Measurements from ENCODE around the gene NIPAL1. TPM values are rescaled to one million over a fixed set of nuclear protein-coding genes. Genes with fewer than 3 reads are reported as not detected.
"Not testable (repeated sequence)": the region's sequence is repeated elsewhere in the genome, so short reads cannot be mapped to it uniquely, and the experiment has no call there.

Gene NIPAL1
- total RNA-seq, 2 donors from 2014 or later: 3.4 to 8.4 TPM

DNA sequence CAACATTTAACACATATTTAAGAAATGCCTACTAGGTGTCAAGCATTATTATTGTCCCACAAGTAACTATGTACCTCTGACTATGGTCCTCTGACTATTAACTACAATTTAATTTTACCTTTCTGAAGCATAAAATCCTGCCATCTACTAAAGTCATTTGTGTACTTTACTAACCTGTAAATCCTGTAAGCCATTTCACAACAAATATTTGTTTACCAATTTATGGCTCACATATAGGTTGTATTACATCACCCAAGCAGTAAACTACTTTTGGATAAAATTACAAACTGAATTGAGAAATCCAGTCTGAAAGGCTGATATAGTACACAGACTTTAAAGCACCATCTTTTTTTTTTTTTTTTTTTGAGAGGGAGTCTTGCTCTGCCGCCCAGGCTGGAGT lies 43.9 kb upstream of the NIPAL1 start:
- TF ChIP-seq CTCF (conservative IDR thresholded peaks at IDR 0.05): no peak
- WGBS, 2 experiments (ENCODE audit: insufficient coverage in 1 of 2, insufficient read length in 1 of 2): 100% methylated on average over 1 of the region's 1 CpG; no CpG with 5 or more reads in 1 of the 2 experiments
- Histone ChIP-seq H3K9ac (ENCODE audit: extremely low read depth, low read length, poor library complexity, severe bottlenecking) (no peak overlapping the region), H3K4me3 (ENCODE audit: low read length) (no peak overlapping the region), H3K9me3 (ENCODE audit: control insufficient read depth, low read length) (no peaks in the 10 kb centered on the region), H3K4me1 (ENCODE audit: control insufficient read depth, insufficient read depth, low read length) (no peaks in the 10 kb centered on the region), H3K36me3 (ENCODE audit: control insufficient read depth, insufficient read depth, low read length) (no peaks in the 10 kb centered on the region), H3K27ac (ENCODE audit: low read depth, low read length) (no peak overlapping the region), H3K27me3 (ENCODE audit: control insufficient read depth, insufficient read depth, low read length, poor library complexity, severe bottlenecking) (no peaks in the 10 kb centered on the region)
- H3K27me3 Mint-ChIP-seq (ENCODE audit: insufficient read depth): no peaks in the 10 kb centered on the region
- H3K36me3 Mint-ChIP-seq (ENCODE audit: low read depth): no peaks in the 10 kb centered on the region
- H3K27ac Mint-ChIP-seq: no peak overlapping the region
- H3K9me3 Mint-ChIP-seq: no peaks in the 10 kb centered on the region
- H3K4me1 Mint-ChIP-seq: no peaks in the 10 kb centered on the region
- no peak overlapping the region for H3K4me3 Mint-ChIP-seq
- no peak for DNase-seq

GRCh38 chr4:47974566-47974965 lies 42.0 kb upstream of the NIPAL1 start:
- no peaks in the 10 kb centered on the region for H3K9me3 Mint-ChIP-seq
- no peaks in the 10 kb centered on the region for H3K27me3 Mint-ChIP-seq (ENCODE audit: insufficient read depth)
- H3K27me3 ChIP-seq (ENCODE audit: control insufficient read depth, insufficient read depth, low read length, poor library complexity, severe bottlenecking): no peaks in the 10 kb centered on the region
- no peak overlapping the region for H3K4me3 ChIP-seq (ENCODE audit: low read length)
- DNase-seq: no peak
- no peaks in the 10 kb centered on the region for H3K9me3 ChIP-seq (ENCODE audit: control insufficient read depth, low read length)
- H3K4me1 Mint-ChIP-seq: no peaks in the 10 kb centered on the region
- no peak overlapping the region for H3K4me3 Mint-ChIP-seq
- H3K27ac Mint-ChIP-seq: no peak overlapping the region
- 86 to 93% methylated on average over 2 to 3 of the region's 3 CpGs for WGBS, 2 experiments (ENCODE audit: insufficient coverage in 1 of 2, insufficient read length in 1 of 2)
- H3K9ac ChIP-seq (ENCODE audit: extremely low read depth, low read length, poor library complexity, severe bottlenecking): no peak overlapping the region
- no peak overlapping the region for H3K27ac ChIP-seq (ENCODE audit: low read depth, low read length)
- no peaks in the 10 kb centered on the region for H3K4me1 ChIP-seq (ENCODE audit: control insufficient read depth, insufficient read depth, low read length)
- no peaks in the 10 kb centered on the region for H3K36me3 ChIP-seq (ENCODE audit: control insufficient read depth, insufficient read depth, low read length)
- no peak for TF ChIP-seq CTCF (conservative IDR thresholded peaks at IDR 0.05)
- H3K36me3 Mint-ChIP-seq (ENCODE audit: low read depth): no peaks in the 10 kb centered on the region

DNA sequence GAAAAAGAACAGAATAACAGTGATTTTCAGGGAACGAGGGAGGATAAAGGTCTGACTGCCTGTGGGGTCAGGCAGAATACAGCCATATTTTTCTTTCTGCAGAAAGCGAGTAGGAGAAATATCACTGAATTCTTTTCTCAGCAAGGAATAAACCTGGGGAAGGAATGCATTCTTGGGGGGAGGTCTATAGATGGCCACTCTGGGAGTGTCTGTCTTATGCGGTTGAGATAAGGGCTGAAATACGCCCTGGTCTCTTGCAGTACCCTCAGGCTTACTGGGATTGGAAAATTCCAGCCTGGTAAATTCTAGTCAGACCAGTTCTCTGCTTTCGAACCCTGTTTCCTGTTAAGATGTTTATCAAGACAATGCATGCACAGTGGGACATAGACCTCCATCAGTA lies 26.4 kb upstream of the NIPAL1 start:
- H3K27ac Mint-ChIP-seq: no peak overlapping the region
- H3K4me3 Mint-ChIP-seq: no peak overlapping the region
- H3K9me3 Mint-ChIP-seq: peaks cover 55% of the 10 kb centered on the region
- peak; percentile 51 for DNase-seq
- H3K36me3 Mint-ChIP-seq (ENCODE audit: low read depth): peaks cover 2% of the 10 kb centered on the region
- WGBS, 2 experiments (ENCODE audit: insufficient coverage in 1 of 2, insufficient read length in 1 of 2): 94 to 100% methylated on average over 2 to 5 of the region's 5 CpGs
- no peaks in the 10 kb centered on the region for H3K27me3 ChIP-seq (ENCODE audit: control insufficient read depth, insufficient read depth, low read length, poor library complexity, severe bottlenecking)
- TF ChIP-seq CTCF (conservative IDR thresholded peaks at IDR 0.05): no peak
- peaks cover 40% of the 10 kb centered on the region for H3K9me3 ChIP-seq (ENCODE audit: control insufficient read depth, low read length)
- H3K27me3 Mint-ChIP-seq (ENCODE audit: insufficient read depth): no peaks in the 10 kb centered on the region
- H3K4me3 ChIP-seq (ENCODE audit: low read length): no peak overlapping the region
- no peak overlapping the region for H3K27ac ChIP-seq (ENCODE audit: low read depth, low read length)
- no peaks in the 10 kb centered on the region for H3K4me1 ChIP-seq (ENCODE audit: control insufficient read depth, insufficient read depth, low read length)
- no peaks in the 10 kb centered on the region for H3K4me1 Mint-ChIP-seq
- H3K36me3 ChIP-seq (ENCODE audit: control insufficient read depth, insufficient read depth, low read length): no peaks in the 10 kb centered on the region
- no peak overlapping the region for H3K9ac ChIP-seq (ENCODE audit: extremely low read depth, low read length, poor library complexity, severe bottlenecking)

DNA sequence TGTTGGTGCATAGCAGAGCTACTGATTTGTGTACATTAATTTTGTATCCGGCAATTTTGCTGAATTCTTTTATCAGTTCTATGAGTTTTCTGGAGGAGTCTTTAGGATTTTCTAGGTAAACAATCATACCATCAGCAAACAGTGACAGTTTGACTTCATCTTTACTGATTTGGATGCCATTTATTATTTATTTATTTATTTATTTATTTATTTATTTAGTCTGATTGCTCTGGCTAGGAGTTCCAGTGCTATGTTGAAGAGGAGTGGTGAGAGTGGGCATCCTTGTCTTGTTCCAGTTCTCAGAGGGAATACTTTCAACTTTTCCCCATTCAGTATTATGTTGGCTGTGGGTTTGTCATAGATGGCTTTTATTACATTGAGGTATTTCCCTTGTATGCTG lies 24.1 kb upstream of the NIPAL1 start:
- H3K36me3 Mint-ChIP-seq (ENCODE audit: low read depth); DNase-seq; H3K27me3 ChIP-seq (ENCODE audit: control insufficient read depth, insufficient read depth, low read length, poor library complexity, severe bottlenecking); H3K4me1 Mint-ChIP-seq; H3K27ac ChIP-seq (ENCODE audit: low read depth, low read length); H3K9ac ChIP-seq (ENCODE audit: extremely low read depth, low read length, poor library complexity, severe bottlenecking); H3K36me3 ChIP-seq (ENCODE audit: control insufficient read depth, insufficient read depth, low read length); H3K27me3 Mint-ChIP-seq (ENCODE audit: insufficient read depth); H3K4me1 ChIP-seq (ENCODE audit: control insufficient read depth, insufficient read depth, low read length); H3K27ac Mint-ChIP-seq; H3K4me3 Mint-ChIP-seq; H3K4me3 ChIP-seq (ENCODE audit: low read length): not testable (repeated sequence)
- H3K9me3 Mint-ChIP-seq: peaks cover 70% of the 10 kb centered on the region
- WGBS, 2 experiments (ENCODE audit: insufficient coverage in 1 of 2, insufficient read length in 1 of 2): 100% methylated on average over 1 of the region's 1 CpG; no CpG with 5 or more reads in 1 of the 2 experiments
- H3K9me3 ChIP-seq (ENCODE audit: control insufficient read depth, low read length): peaks cover 50% of the 10 kb centered on the region
